HG03045 (cell line): ENCODE results near the gene RER1.

Experiments used
- ATAC-seq: cut with Tn5 transposase; IDR thresholded peaks from one replicate; pipeline ENCODE4 v1.9.1; 2021; ENCODE audit warnings: mild to moderate bottlenecking, moderate library complexity; ENCODE audit not compliant: unreplicated experiment

Gene RER1

DNA sequence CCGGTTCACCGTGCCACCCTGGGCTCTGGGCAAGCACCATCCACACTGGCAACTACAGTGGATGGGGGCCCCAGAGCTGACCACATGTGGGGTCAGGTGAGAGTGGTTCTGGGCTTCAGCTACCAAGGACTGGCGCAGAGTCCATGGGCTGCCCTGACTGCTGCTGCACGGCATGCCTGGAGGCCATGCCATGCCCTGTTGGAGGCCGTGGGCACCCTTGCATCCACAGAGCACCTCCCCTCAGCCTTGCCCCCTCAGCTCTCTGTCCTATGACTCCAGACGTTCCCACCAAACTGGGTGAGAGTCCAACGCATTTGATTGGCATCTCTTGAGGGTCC lies 15.7 kb upstream of the RER1 start:
- no peak for ATAC-seq

DNA sequence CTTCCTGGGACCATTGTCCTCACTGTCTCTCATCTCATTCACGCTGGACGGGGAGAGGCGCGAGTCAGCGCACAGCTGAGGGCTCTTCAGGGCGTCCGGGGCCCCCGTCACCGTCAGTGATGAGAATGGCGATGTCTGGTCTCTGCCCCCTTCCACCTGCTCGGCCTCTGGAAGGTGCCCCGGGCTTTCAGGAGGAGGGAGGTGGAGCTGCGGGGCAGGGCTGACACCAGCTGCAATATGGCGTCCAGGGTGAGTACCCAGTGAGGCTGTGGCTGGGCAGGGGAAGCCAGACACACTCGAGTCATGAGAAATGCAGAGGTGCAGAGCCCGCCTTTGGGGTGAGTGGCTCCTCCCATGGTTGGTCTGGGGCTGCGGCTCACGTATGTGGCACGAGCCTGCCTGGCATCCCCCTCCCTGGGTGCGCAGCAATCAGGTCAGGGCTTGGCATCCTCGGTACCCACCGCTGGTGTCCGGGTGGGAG lies 15.3 kb upstream of the RER1 start:
- no peak for ATAC-seq

DNA sequence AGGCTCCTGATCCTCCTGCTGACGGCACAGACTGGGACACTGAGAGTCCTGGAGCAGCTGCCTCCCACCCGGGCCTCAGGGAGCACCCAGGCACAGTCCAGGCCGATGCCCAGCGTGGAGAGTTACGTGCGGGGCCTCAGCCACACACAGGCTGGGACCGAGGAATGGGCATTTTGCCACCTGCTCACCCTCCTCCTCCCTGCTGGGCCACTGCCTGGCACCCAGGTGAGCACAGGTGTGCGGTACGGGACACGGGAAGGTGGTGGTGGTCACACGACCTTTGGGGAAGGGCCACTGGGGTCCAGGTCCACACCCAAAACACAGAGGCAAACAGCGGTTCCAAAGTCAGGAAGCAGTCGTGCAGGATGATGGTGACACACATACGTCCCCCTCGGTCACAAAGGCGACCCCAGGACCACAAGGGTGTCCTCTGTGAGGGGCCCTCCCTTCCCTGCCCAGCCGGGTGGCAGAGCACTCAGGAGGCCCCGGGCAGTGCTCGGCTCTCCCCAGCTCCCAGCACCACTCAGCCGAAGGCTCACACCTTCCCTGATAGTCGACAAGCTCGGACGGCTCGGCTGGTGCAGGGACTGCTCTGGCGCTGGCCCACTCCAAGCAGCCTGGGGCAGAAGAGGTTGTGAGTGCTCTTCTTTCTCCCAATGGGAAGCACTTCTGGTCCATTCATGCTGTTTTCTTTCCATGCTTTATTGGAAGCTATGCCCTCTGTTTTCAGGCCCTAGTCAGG lies 14.5 kb upstream of the RER1 start:
- ATAC-seq, result no peak

GRCh38 chr1:2377751-2378440 lies 13.7 kb upstream of the RER1 start:
- no peak for ATAC-seq

- no peak for ATAC-seq
Measured at GRCh38 chr1:2378441-2378851, 13.2 kb upstream of the RER1 start.

DNA sequence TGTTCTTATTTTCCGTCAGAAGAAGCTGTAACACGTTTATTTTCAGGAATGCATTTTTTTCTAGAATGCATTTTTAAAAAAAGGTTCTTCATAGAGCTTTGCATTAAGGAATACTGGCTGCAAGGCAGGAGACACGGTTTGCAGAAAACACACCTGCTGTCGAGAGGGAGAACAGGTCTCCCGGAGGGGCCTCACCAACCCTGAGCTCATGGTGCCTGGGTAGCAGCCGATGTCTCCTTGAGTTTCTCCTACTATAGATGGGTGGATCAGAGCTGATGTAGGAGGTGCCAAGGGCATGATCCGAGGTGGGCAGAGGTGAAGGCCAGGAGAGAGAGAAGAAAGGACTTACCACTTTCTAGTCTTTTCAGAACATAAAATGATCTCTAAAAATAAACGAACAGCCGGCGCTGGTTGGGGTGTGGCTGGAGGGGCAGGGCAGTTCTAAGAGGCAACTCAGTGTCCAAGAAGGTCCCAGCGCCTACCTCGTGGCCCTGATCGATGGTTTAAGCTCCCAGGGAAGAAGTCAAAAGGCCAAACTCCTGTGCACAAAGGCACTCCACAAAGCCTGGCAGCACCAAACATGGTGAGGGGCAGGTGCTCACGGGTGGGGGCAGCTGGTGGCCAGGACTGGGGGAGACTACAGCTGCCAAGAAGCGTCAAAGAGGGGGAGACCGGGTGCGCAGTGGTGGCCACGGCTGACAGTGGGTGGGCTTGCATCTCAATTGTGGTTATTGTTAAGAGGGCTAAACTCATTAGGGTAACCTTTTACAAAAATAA lies 12.5 kb upstream of the RER1 start:
- no peak for ATAC-seq

DNA sequence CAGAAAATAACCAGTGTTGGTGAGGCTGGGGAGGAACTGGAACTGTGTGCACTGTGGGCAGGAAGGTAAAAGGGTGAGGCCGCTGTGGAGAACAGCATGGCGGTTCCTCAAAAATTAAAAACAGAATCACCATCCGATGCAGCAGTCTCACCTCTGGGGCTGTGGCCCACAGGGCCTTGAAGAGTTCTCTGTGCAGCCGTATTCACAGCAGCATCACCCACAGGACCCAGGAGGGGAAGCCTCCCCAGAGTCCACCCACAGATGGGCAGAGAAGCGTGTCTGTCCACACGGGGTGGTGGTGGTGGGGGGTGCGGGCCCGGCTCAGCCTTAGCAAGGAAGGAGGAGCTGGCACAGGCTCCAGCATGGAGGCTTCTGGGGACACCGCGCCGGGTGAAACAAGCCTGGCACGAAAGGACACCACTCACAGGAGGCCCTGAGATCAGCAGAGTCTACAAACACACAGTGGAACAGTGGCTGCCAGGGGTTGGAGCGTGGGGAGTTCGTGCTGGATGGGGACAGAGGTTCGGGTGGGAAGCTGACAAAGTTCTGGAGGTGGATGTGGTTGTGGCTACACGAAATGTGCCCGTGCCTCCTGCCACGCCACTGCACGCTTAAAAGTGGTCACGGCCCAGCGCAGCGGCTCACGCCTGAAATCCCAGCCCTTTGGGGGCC lies 11.8 kb upstream of the RER1 start:
- ATAC-seq, result no peak

- ATAC-seq, result no peak
Measured at GRCh38 chr1:2380816-2381591, 10.6 kb upstream of the RER1 start.

DNA sequence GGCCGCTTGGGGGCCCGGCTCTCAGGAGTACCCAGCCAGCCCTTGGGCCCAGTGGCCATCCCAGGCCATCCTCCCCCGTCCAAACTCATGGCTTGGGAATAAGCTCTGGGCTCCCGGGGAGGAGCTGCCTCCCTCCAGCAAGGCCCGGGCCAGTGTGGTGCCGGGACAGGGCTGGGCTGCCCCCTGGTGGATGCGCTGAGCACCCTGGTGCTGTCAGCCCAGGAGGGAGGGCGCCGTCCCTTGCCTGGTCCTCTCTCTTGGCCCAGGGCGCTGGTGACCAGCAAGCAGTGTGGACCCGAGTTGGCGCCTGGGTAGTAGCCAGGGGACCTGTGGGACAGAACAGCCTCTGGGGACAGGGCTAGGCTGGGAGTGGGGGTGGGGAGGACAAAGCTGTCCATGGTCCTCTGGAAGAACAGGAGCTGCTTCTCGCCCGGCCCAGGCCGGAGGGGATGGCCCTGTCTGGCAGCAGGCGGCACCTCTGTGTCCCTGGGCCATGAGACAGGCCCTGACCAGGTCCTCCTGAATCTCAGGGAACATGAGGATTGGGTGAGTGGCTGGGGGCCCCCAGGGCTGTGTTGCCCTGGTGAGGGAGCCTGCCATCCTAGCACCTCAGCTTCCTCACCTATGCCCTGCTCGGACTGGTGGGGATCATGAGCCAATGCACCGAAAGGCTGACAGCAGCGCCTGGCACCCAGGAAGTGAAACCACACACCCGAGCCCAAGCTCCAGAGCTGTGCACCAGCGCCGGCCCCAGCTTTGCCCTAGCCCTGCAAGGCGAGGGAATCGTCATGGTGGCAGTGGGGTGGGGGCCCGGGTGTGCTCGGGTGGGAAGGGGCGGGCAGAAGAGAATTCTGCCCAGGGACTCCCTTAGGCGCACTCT lies 9.7 kb upstream of the RER1 start:
- ATAC-seq, result no peak

DNA sequence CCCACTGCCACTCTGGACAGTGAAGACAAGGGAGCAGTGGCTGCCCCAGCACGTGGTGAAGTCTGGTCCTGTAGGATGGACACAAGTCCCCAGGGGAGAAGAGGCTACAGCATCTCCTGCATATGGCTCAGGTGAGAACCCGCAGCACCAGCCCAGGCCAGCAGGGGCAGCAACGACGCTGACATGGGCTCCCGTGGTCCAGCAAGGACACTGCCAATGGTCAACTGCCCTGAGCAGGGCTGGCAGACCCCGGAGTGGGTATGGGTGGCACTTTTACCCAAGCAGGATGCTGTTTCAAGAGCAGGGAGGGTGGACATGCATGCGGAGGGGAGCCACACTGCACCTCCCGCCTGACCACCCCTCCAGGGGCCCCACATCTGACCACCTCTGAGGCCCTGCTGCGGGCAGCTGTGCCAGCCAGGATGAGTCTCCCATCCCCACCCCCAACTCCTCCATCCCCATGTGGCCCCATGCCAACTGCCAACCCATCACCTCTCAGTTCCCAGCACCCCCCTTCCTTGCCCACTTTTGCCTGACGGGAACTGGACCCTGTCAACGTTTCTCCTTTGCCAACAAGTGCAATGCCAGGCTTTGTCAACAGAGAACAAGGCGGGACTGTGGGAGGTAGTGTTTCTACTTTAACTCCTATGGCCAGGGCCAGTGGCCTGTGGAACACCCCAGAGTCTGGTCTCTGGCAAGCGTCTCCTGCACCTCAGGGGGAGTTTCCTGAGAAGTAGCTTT lies 8.8 kb upstream of the RER1 start:
- ATAC-seq, result no peak

GRCh38 chr1:2383576-2383975 lies 8.1 kb upstream of the RER1 start:
- no peak for ATAC-seq

DNA sequence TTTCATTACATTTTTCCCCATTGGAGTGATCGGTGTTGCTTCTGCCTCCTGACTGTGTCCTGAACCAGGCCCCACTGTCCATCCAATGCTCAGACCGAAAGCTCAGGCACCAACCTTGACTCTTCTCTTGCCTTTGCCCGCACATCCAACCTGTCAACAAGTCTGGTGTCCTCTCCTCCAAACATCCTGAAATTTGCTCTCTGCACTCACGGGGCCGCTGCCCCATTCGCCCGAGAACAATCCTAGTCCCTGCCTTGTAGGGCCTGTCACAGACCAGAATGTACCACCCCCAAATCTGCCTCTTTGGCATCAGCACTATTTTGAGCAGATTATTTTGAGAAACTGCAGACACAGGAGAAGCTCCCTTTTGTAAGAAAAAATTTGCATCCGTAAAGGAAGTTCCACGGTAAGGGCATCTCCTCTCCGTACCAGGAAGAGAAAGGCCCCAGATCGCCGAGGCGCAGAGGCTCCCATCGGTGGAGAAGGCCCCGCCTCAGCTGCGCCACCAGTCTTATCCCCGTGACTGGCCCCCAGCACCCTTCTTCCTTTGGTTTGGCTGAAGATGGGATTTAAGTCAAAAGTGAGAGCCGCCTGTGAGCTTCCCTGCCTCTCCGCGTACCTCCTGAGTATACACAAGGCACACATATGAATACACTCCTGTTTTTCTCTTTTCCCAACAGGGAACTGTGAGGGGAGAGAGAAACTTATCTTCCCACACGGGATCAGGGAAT lies 7.3 kb upstream of the RER1 start:
- no peak for ATAC-seq

- ATAC-seq, result no peak
Measured at GRCh38 chr1:2384941-2385481, 6.6 kb upstream of the RER1 start.

DNA sequence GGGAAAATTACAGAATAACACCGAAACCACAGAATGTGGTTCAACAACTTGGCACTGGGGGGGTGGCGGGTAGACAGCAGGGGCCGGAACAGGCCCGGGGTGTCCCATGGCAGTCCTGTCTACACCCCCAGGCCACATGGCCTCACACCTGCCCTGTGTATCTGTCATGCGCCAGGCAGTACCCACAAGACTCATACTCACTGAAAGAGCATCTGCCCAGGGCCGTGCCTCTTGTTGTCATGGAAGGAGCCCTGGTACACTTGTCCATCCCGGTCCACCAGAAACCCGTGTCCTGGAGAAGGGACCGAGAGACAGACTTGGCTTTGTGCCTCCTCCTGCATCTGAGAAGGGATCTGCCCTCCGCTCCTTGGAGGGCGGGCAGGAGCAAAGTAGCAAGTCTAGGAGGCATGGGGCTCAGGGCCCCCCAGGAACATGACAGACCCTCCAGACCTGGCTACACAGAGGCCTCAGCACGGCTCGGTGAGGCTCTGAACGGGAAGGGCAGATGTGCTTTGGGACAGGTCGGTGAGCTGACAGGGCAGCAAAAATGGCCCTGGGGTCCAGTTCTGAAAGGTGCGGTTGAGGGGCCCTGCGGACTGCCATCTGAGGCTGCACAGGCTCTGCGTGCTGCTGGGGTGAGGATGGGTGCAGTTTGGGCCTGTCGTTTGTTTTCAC lies 5.9 kb upstream of the RER1 start:
- ATAC-seq, result no peak

GRCh38 chr1:2386636-2387611 lies 4.7 kb upstream of the RER1 start:
- no peak for ATAC-seq
